IMR-90 (cell line): Measurements from ENCODE around the gene ARMC9.

Experiments used
- BHLHE40 ChIP-seq: fragments of 150-350 bp; IDR thresholded peaks from 2 replicates; pipeline ENCODE4 v1.6.1; 2016; ENCODE audit warnings: mild to moderate bottlenecking, low read depth, low read length
- CEBPB ChIP-seq: IDR thresholded peaks from 2 replicates; pipeline ENCODE4 v1.6.1; 2012; ENCODE audit warnings: low read depth, low read length, improper control_type of control experiment
- CHD1 ChIP-seq: IDR thresholded peaks from 2 replicates; pipeline ENCODE4 v1.6.1; 2012; ENCODE audit warnings: low read depth, low read length, improper control_type of control experiment
- CTCF ChIP-seq: conservative IDR thresholded peaks from 2 replicates; pipeline ENCODE4 v1.5.1; 2012; ENCODE audit warnings: mild to moderate bottlenecking, low read depth, low read length, improper control_type of control experiment
- ELK1 ChIP-seq: fragments of 150-350 bp; IDR thresholded peaks from 2 replicates; pipeline ENCODE4 v1.6.1; 2016; ENCODE audit warnings: low read depth, mild to moderate bottlenecking, low read length, moderate library complexity, borderline replicate concordance
- FOS ChIP-seq: fragments of 150-350 bp; IDR thresholded peaks from 2 replicates; pipeline ENCODE4 v1.6.1; 2016; ENCODE audit warnings: low read depth, low read length
- MAZ ChIP-seq: IDR thresholded peaks from 2 replicates; pipeline ENCODE4 v1.6.1; 2012; ENCODE audit warnings: low read depth, mild to moderate bottlenecking, low read length, improper control_type of control experiment, moderate library complexity, borderline replicate concordance
- MXI1 ChIP-seq: IDR thresholded peaks from 2 replicates; pipeline ENCODE4 v1.6.1; 2012; ENCODE audit warnings: low read depth, mild to moderate bottlenecking, low read length, moderate library complexity, borderline replicate concordance
- POLR2A ChIP-seq: IDR thresholded peaks from 2 replicates; pipeline ENCODE4 v1.6.1; 2012; ENCODE audit warnings: mild to moderate bottlenecking, low read depth, low read length
- RAD21 ChIP-seq: IDR thresholded peaks from 2 replicates; pipeline ENCODE4 v1.6.1; 2012; ENCODE audit warnings: low read length, improper control_type of control experiment
- RCOR1 ChIP-seq: IDR thresholded peaks from 2 replicates; pipeline ENCODE4 v1.6.1; 2012; ENCODE audit warnings: mild to moderate bottlenecking, low read length, improper control_type of control experiment; ENCODE audit not compliant: insufficient replicate concordance
- RFX5 ChIP-seq: IDR thresholded peaks from 2 replicates; pipeline ENCODE4 v1.8.0; 2012; ENCODE audit warnings: low read depth, mild to moderate bottlenecking, low read length, moderate library complexity
- SMC3 ChIP-seq: fragments of 150-350 bp; IDR thresholded peaks from 2 replicates; pipeline ENCODE4 v1.6.1; 2016; ENCODE audit warnings: low read depth, mild to moderate bottlenecking, antibody characterized with exemption, low read length, moderate library complexity
- USF2 ChIP-seq: fragments of 150-350 bp; IDR thresholded peaks from 2 replicates; pipeline ENCODE4 v1.6.1; 2017; ENCODE audit warnings: mild to moderate bottlenecking, antibody characterized with exemption, low read length, low read depth

- TF ChIP-seq POLR2A (no peak), CTCF (no peak), RAD21 (no peak), BHLHE40 (no peak), USF2 (no peak), RCOR1 (no peak), MXI1 (no peak), FOS (no peak), SMC3 (no peak), CHD1 (no peak), CEBPB (no peak), MAZ (no peak), RFX5 (no peak), ELK1 (no peak)
Measured at GRCh38 chr2:231284296-231284695, 85.9 kb downstream of the ARMC9 start.
